OCI-LY7 (cell line): Measurements from ENCODE around the gene LIMK2. TPM values are rescaled to one million over a fixed set of nuclear protein-coding genes. Genes with fewer than 3 reads are reported as not detected.

Experiments
- BruUV-seq: library from RNA; stranded (reverse); fragments of 400-500 nt; replicated peaks from 2 replicates; lab custom pipeline; 2021; lab: Mats Ljungman, UMichigan
- CTCF ChIA-PET: fragments of 300-600 bp; sonication (Branson Sonifier 250); formaldehyde crosslinking; loops from one replicate; lab custom pipeline; 2022; ENCODE audit warnings: antibody characterized with exemption; ENCODE audit not compliant: unreplicated experiment; lab: Charles Lee
- POLR2A ChIA-PET: fragments of 300-600 bp; sonication (Branson Sonifier 250); formaldehyde crosslinking; loops from one replicate; lab custom pipeline; 2022; ENCODE audit warnings: antibody characterized with exemption; lab: Charles Lee
- DNase-seq: peaks from one replicate; pipeline ENCODE4 v3.0.0-alpha.2; 2015; ENCODE audit warnings: low spot score
- H2AFZ ChIP-seq: fragments of 200-600 bp; sonication (generic), shearing (Covaris generic); 2 replicates; pipeline ENCODE4 v1.6.1; 2014; ENCODE audit warnings: mild to moderate bottlenecking, antibody characterized with exemption, low read length, moderate library complexity
- H3K27ac ChIP-seq: fragments of 200-600 bp; sonication (generic); 2 replicates; pipeline ENCODE4 v1.5.1; 2014; ENCODE audit warnings: mixed run types, low read depth, mild to moderate bottlenecking, moderate library complexity, low read length, inconsistent platforms; ENCODE audit not compliant: poor library complexity, severe bottlenecking
- H3K36me3 ChIP-seq: fragments of 200-600 bp; sonication (generic); 2 replicates; pipeline ENCODE4 v1.6.1; 2014; ENCODE audit warnings: mild to moderate bottlenecking, antibody characterized with exemption, low read length, moderate library complexity, mixed read lengths; ENCODE audit not compliant: insufficient read depth
- H3K4me1 ChIP-seq: fragments of 200-600 bp; sonication (generic); 2 replicates; pipeline ENCODE4 v1.5.1; 2014; ENCODE audit warnings: mild to moderate bottlenecking, low read length; ENCODE audit not compliant: insufficient read depth, poor library complexity, severe bottlenecking
- H3K4me2 ChIP-seq: fragments of 200-600 bp; sonication (generic); 2 replicates; pipeline ENCODE4 v1.6.1; 2014; ENCODE audit warnings: mild to moderate bottlenecking, low read length
- H3K4me3 ChIP-seq: fragments of 200-600 bp; sonication (generic); 2 replicates; pipeline ENCODE4 v1.5.1; 2014; ENCODE audit warnings: mild to moderate bottlenecking, low read depth, low read length; ENCODE audit not compliant: poor library complexity, severe bottlenecking
- H3K79me2 ChIP-seq: fragments of 200-600 bp; sonication (generic); 2 replicates; pipeline ENCODE4 v1.6.1; 2016; ENCODE audit warnings: low read depth, mild to moderate bottlenecking, low read length, moderate library complexity, mixed read lengths; ENCODE audit not compliant: insufficient read depth
- H3K9me2 ChIP-seq: fragments of 200-600 bp; sonication (generic); 2 replicates; pipeline ENCODE4 v1.6.1; 2016; ENCODE audit warnings: mild to moderate bottlenecking, low read length, mixed read lengths; ENCODE audit not compliant: insufficient read depth
- H3K9me3 ChIP-seq: fragments of 200-600 bp; sonication (generic); 2 replicates; pipeline ENCODE4 v1.6.1; 2014; ENCODE audit warnings: mild to moderate bottlenecking, mixed run types, low read length, mixed read lengths
- H4K20me1 ChIP-seq: fragments of 200-600 bp; sonication (generic); 2 replicates; pipeline ENCODE4 v1.6.1; 2014; ENCODE audit warnings: mild to moderate bottlenecking, antibody characterized with exemption, low read length, moderate library complexity, mixed read lengths; ENCODE audit not compliant: insufficient read depth
- CTCF ChIP-seq: fragments of 200-600 bp; sonication (generic); conservative IDR thresholded peaks from 2 replicates; pipeline ENCODE4 v1.5.1; 2014; ENCODE audit warnings: mild to moderate bottlenecking, antibody characterized with exemption, low read length, moderate library complexity, mixed read lengths
- EZH2phosphoT487 ChIP-seq: fragments of 200-600 bp; sonication (generic); IDR thresholded peaks from 2 replicates; pipeline ENCODE4 v1.6.1; 2018; ENCODE audit warnings: low read depth, borderline replicate concordance, mild to moderate bottlenecking, mixed run types, antibody characterized with exemption, low read length, moderate library complexity, mixed read lengths
- intact Hi-C: fragments of 100-400 bp; cut with micrococcal nuclease; formaldehyde crosslinking; loops from one replicate; pipeline ENCODE4 v1.10.0; 2022; ENCODE audit not compliant: unreplicated experiment
- total RNA-seq, 2 experiments: library from RNA; depleted of rRNA in 1 of 2; stranded (reverse); fragments of >200 nt in 1 of 2; shearing (Covaris generic) in 1 of 2; gene quantifications; 2 replicates each; pipeline ENCODE4 v1.2.3, GENCODE V29; 2014 to 2022

Gene LIMK2
- total RNA-seq, 2 experiments from 2014 or later, result 16.2 to 24.8 TPM

GRCh38 chr22:31268281-31268680 is 56.2 kb downstream of the LIMK2 start:
- TF ChIP-seq CTCF (no peak), EZH2phosphoT487 (no peak)
- no peak for DNase-seq
- no peak overlapping the region for H3K4me3 ChIP-seq
- no peak overlapping the region for H3K4me2 ChIP-seq
- H3K9me3 ChIP-seq, result no peaks in the 10 kb centered on the region
- H3K79me2 ChIP-seq, result no peaks in the 10 kb centered on the region
- H3K27ac ChIP-seq, result no peak overlapping the region
- no peaks in the 10 kb centered on the region for H3K4me1 ChIP-seq
- POLR2A ChIA-PET, result interaction anchor here (0.8 kb wide), 1 partner anchor 22 kb away, joined by 3 read pairs; no protein-coding TSS in a partner anchor
- H2AFZ ChIP-seq, result no peak overlapping the region
- CTCF ChIA-PET, result no interaction called here
- no TSS peak for BruUV-seq
- H3K9me2 ChIP-seq, result no peaks in the 10 kb centered on the region
- H3K36me3 ChIP-seq, result peaks cover 18% of the 10 kb centered on the region
- intact Hi-C loops, result no loop called here
- H4K20me1 ChIP-seq, result no peaks in the 10 kb centered on the region

GRCh38 chr22:31269892-31270579 is 57.9 kb downstream of the LIMK2 start:
- no TSS peak for BruUV-seq
- intact Hi-C loops, result no loop called here
- Histone ChIP-seq H3K4me2 (no peak overlapping the region), H3K9me2 (no peaks in the 10 kb centered on the region), H2AFZ (no peak overlapping the region), H3K36me3 (peaks cover 27% of the 10 kb centered on the region), H3K4me3 (no peak overlapping the region), H3K27ac (no peak overlapping the region), H3K79me2 (no peaks in the 10 kb centered on the region), H3K4me1 (no peaks in the 10 kb centered on the region), H3K9me3 (no peaks in the 10 kb centered on the region), H4K20me1 (no peaks in the 10 kb centered on the region)
- TF ChIP-seq EZH2phosphoT487 (no peak), CTCF (no peak)
- POLR2A ChIA-PET, result interaction anchor here (0.7 kb wide), 1 partner anchor 16 kb away, joined by 4 read pairs; no protein-coding TSS in a partner anchor
- CTCF ChIA-PET, result no interaction called here
- DNase-seq, result no peak

- Histone ChIP-seq H3K79me2 (no peaks in the 10 kb centered on the region), H3K36me3 (peaks cover 35% of the 10 kb centered on the region), H4K20me1 (no peaks in the 10 kb centered on the region), H3K9me3 (no peaks in the 10 kb centered on the region), H3K4me3 (no peak overlapping the region), H2AFZ (no peak overlapping the region), H3K9me2 (no peaks in the 10 kb centered on the region), H3K4me2 (no peak overlapping the region), H3K4me1 (no peaks in the 10 kb centered on the region), H3K27ac (no peak overlapping the region)
- ChIA-PET CTCF (no interaction called here), POLR2A (no interaction called here)
- intact Hi-C loops, result no loop called here
- BruUV-seq, result no TSS peak
- DNase-seq, result no peak
- TF ChIP-seq EZH2phosphoT487 (no peak), CTCF (no peak)
These were observed 58.9 kb downstream of the LIMK2 start for GRCh38 chr22:31271026-31271425.
